Hepatocyte (in vitro differentiated cells): Measurements from ENCODE around the gene FAM149B1.
A peak's percentile ranks its signal among the peaks of the same experiment; 100 is the strongest.

ENCODE experiments used
- CTCF ChIP-seq: fragments of 200-600 bp; sonication (generic); IDR thresholded peaks from 2 replicates; pipeline ENCODE4 v1.5.1; 2016; ENCODE audit warnings: antibody characterized with exemption, mild to moderate bottlenecking; ENCODE audit not compliant: poor library complexity
- EZH2phosphoT487 ChIP-seq: fragments of 200-600 bp; sonication (generic); IDR thresholded peaks from one replicate; pipeline ENCODE4 v1.6.1; 2018; ENCODE audit warnings: antibody characterized with exemption, mild to moderate bottlenecking, low read depth, moderate library complexity; ENCODE audit not compliant: unreplicated experiment, severe bottlenecking

GRCh38 chr10:73218431-73219191 lies 50.7 kb downstream of the FAM149B1 start:
- peak; percentile 36 for TF ChIP-seq CTCF
- no peak for TF ChIP-seq EZH2phosphoT487
